GM12865 (cell line): ENCODE results near the gene PRLR.

Experiments used
- DNase-seq: peaks from one replicate; pipeline ENCODE4 v3.0.0; 2010; ENCODE audit warnings: low read depth
- H3K4me3 ChIP-seq: 2 replicates; pipeline ENCODE4 v1.5.1; 2011; ENCODE audit warnings: mild to moderate bottlenecking, low read depth, low read length, control low read depth
- TF ChIP-seq, protein P1 (sequence below): IDR thresholded peaks from 2 replicates; pipeline ENCODE4 v1.5.1; 2011; ENCODE audit warnings: low read length, control low read depth, low read depth, inconsistent platforms; ENCODE audit not compliant: insufficient read depth; ENCODE audit errors: missing control alignments

The PRLR gene

DNA sequence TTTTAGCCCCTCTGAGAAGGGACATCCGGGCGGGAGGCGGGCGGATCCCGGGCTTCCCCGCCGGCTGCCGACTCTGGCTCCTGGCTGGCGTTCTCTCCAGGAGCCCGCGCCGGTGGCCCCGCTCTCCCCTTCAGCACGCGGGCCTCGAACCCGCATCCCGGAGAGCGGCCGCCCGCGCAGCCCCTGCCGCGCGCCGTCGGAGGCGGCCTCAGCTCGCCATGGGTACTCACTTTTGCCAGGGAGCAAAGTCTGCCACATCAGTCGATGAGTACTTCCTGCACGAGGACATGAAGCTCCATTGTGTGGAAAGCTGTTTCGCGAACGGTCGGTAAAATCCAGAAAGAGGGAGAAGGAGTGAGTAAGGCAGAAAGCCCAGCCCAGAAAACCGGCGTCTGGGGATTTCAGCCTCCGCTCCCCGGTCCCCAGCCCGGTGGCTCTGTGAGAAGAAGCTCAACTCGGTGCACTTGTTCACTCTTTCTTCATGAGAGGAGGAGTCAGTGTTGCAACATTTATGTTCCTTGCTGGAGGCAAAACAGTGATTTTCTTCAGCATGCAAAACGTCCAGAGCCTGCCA lies at the start of gene PRLR:
Gene PRLR (minus strand): TSS at position 450 of the 574 bp plus-strand sequence. CDS start 140,867 bp downstream, outside the sequence.
- peak within 1 kb of the TSS; percentile 65 for H3K4me3 ChIP-seq
- DNase-seq, result peak; percentile 17
- TF ChIP-seq, protein P1, sequence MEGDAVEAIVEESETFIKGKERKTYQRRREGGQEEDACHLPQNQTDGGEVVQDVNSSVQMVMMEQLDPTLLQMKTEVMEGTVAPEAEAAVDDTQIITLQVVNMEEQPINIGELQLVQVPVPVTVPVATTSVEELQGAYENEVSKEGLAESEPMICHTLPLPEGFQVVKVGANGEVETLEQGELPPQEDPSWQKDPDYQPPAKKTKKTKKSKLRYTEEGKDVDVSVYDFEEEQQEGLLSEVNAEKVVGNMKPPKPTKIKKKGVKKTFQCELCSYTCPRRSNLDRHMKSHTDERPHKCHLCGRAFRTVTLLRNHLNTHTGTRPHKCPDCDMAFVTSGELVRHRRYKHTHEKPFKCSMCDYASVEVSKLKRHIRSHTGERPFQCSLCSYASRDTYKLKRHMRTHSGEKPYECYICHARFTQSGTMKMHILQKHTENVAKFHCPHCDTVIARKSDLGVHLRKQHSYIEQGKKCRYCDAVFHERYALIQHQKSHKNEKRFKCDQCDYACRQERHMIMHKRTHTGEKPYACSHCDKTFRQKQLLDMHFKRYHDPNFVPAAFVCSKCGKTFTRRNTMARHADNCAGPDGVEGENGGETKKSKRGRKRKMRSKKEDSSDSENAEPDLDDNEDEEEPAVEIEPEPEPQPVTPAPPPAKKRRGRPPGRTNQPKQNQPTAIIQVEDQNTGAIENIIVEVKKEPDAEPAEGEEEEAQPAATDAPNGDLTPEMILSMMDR, result no peak

- DNase-seq, result no peak
- H3K4me3 ChIP-seq, result no peak overlapping the region
- TF ChIP-seq, protein P1, result no peak
Observed at GRCh38 chr5:35274839-35275509, 44.7 kb upstream of the PRLR start.

DNA sequence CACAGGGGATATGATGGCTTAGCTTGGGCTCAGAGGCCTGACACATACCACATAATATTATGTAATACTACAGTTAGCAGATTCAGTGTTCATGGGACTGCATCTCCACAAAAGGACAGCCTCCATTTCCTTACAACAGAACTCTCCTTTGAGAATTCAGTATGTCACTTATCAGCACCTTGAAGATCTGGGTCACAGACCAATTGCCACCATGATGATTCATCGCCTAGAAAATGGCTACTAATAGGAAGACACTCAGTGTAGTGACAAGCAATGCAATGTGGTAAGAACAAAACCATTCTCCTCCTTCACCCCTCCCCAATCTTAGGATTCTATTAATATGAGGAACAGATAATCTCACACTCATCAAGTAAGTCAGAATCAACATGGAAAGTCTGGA lies 38.7 kb upstream of the PRLR start:
- no peak for DNase-seq
- TF ChIP-seq, protein P1, result no peak
- H3K4me3 ChIP-seq, result no peak overlapping the region

GRCh38 chr5:35266276-35266675 lies 36.0 kb upstream of the PRLR start:
- TF ChIP-seq, protein P1, result no peak
- no peak for DNase-seq
- no peak overlapping the region for H3K4me3 ChIP-seq

DNA sequence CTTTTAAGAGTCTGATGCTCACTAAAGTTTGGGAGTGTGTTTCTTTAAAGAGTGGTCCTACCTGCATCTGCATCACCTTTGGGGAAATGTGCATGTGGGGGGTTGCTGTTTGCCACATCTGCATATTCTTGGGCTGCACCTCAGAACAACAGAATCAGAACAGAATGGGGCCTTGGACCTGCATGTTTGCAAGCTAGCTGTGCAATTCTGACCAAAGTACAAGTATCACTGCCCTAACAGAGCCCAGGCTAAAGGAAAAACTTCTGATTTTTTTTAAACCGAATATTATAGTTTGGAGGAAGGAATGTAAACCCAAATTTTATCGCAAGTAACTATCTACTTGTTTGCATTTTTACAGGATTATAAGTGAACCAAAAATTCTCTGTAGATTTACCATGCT lies 34.2 kb upstream of the PRLR start:
- no peak for DNase-seq
- H3K4me3 ChIP-seq, result no peak overlapping the region
- TF ChIP-seq, protein P1, result no peak

- TF ChIP-seq, protein P1, result no peak
- no peak for DNase-seq
- H3K4me3 ChIP-seq, result no peak overlapping the region
Observed at GRCh38 chr5:35263266-35263877, 33.1 kb upstream of the PRLR start.
